NOMO-1 treated with DMSO at 0.1 percent for 48 hours (cell line): ENCODE data around the gene FAM124B.

ENCODE experiments used
- DNase-seq: peaks from one replicate; lab custom pipeline; 2025; ENCODE audit not compliant: unreplicated experiment; lab: John Stamatoyannopoulos, UW

Gene FAM124B

DNA sequence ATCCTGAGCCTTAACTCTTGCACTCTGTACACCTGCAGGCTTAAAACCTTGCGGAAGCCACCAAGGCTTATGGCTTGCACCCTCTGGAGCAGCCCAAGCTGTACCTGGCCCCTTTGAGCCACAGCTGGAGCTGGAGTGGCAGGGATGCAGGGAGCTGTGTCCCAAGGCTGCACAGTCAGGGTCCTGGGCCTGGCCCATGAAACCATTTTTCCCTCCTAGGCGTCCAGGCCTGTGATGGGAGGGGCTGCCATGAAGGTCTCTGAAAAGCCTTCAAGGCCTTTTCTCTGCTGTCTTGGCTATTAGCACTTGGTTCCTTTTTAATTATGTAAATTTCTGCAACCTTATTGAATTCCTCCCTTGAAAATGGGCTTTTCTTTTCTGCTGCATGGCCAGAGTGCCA, 56.4 kb downstream of the FAM124B start:
- no peak for DNase-seq

DNA sequence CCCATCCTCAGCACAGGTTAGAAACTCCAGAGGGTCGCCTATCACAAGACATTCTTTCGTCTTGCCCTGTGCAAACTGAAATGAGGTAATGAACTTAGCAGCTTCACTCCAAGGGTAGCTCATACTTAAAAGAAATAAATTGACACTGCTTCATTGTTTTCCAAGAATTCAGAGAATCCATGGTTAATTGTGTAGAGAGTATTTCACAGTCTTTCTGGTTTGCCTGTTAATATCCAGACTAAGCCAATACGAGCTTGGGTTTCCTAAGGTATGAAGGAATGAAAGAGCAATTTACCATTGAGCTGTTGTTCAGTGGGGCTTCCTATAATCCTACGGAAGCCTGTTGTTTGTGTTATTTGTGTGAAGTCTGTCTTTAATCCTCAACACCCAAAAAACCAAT, 58.7 kb downstream of the FAM124B start:
- DNase-seq, result no peak

DNA sequence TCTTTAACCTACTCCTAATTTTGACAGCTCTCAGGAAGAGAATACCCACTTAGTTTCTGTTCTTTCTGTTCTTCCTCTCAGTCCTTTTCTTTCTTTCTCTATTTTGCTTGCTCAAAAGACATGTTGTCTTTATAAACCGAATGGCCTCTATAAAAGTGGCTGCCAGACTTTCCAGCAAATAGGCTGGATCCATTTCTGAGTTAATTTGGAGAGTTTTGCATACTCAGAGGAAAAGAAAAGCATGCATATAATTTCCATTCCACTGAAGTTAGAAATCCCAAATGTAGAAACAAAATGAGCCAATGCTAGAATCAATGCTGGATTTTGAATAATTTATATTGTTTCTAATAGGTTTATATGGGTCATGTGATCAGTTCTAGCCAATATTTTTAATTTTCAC, 65.9 kb downstream of the FAM124B start:
- DNase-seq, result no peak

DNA sequence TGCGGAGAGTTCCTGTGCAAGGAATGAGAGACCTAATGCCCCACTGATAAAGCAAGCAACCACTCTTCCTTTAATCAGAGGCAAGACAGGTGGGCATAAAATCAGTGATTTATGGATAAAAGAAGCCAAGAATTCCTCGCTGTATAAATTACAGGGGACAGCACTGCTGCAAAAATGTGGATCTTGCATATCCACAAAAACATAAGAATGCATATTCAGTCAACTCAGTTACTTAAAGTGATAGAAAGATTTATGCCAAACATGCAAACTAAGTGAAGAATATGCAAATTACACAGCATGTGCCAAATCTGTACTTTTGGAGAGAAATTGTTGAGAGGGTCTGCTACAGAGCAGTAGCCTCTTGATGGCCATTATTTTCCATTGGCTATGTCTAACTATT, 67.2 kb downstream of the FAM124B start:
- DNase-seq, result no peak

DNA sequence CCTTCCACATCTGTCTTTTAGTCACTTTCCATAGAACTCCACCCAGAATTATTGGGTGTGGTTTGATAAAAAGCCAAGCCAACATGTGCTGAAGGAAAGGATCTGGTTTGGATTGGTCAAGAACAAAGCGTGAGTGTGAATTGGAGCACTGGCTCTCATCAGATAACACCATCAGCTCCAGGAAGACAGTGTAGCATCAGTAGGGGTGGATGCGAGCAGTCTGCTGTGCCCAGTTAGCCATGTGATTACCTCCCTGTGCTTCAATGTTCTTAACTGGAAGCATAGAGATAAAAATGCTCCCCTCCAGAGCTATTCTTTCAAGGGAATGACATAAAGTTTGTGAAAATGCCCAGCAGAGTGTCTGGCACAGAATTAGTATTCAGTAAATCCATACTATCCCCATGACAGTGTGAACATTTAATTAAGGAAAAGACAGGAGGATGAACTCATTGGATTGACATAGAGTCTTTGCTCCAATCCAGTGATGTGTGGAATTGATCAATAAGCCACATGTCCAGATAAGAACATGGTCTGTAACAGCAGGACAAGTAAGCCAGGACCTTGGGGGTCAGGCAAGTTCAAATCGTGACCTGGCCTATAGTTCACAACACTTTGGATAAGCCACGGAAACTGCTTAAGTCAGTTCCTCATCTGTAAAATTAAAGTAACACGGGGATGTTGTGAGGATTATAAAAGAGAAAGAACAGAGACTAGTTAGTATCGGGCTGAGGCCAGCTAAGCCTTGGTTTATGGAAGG, 68.0 kb downstream of the FAM124B start:
- DNase-seq, result no peak

DNA sequence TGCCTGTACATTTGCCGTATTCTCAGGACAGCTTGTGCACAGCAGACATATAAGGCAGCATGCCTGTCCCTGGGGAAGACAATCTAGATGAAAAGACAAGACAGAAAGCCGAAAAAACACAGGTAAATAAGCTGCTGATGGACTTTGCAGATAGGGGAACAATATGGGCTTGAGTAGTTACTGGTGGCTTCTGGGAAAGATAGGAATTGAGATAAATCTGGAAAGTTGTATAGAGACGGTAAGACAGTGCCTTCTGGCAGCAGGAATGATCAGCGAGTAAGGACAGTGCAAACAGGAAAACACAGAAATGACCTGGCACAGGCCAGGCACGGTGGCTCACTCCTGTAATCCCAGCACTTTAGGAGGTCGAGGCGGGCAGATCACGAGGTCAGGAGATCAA, 70.2 kb downstream of the FAM124B start:
- no peak for DNase-seq

DNA sequence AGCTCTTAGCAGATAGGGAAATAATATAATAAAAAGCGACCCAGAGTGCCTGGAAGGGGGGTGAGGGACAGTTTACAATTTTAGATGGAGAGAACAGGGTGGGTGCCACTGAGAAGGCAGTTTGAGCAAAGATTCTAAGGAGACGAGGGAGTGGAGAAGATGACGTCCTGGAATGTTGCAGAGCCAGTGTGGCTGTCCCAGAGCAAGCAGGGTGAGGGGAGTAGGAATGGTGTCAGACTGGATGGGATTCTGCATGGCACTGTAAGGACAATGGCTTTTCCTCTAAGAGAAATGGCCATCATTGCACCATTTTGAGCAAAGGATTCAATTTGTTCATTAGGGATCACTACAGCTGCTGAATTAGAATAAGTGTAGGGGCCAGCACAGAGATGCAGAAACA, 73.1 kb downstream of the FAM124B start:
- no peak for DNase-seq
